Activated naive CD4-positive, alpha-beta T cell treated with anti-CD3 and anti-CD28 coated beads for 36 hours (primary cell): ENCODE data around the gene RHOF. TPM values are rescaled to one million over a fixed set of nuclear protein-coding genes. Genes with fewer than 3 reads are reported as not detected.

ENCODE experiments used
- CTCF ChIA-PET: fragments of 350-600 bp; sonication (Branson Sonifier 250); formaldehyde crosslinking; loops from one replicate; lab custom pipeline; 2021; ENCODE audit warnings: antibody characterized with exemption; lab: Charles Lee
- DNase-seq: peaks from one replicate; pipeline ENCODE4 v3.0.0-alpha.2; 2020
- H3K27ac Mint-ChIP-seq: one replicate; pipeline ENCODE4 v1.8.0; 2021; ENCODE audit warnings: mild to moderate bottlenecking, mixed read lengths
- H3K27me3 Mint-ChIP-seq: one replicate; pipeline ENCODE4 v1.8.0; 2021; ENCODE audit warnings: low read depth, mixed read lengths
- H3K36me3 Mint-ChIP-seq: one replicate; pipeline ENCODE4 v1.8.0; 2021; ENCODE audit warnings: low read depth, mixed read lengths
- H3K4me1 Mint-ChIP-seq: one replicate; pipeline ENCODE4 v1.8.0; 2021; ENCODE audit warnings: low read depth, mixed read lengths
- H3K4me3 Mint-ChIP-seq: one replicate; pipeline ENCODE4 v1.8.0; 2021; ENCODE audit warnings: mild to moderate bottlenecking, moderate library complexity, mixed read lengths
- H3K9me3 Mint-ChIP-seq: one replicate; pipeline ENCODE4 v1.8.0; 2021; ENCODE audit warnings: mixed read lengths
- intact Hi-C: fragments of 100-400 bp; cut with micrococcal nuclease; formaldehyde crosslinking; loops from one replicate; pipeline ENCODE4 v1.15.1; 2023
- total RNA-seq, 2 experiments: library from RNA; stranded (reverse); gene quantifications; one replicate each; pipeline ENCODE4 v1.2.3, GENCODE V29; 2021

Gene RHOF
- total RNA-seq, 2 experiments from 2014 or later, result 64.4 to 67.5 TPM

- Mint-ChIP-seq H3K4me3 (no peak overlapping the region), H3K36me3 (peaks cover 9% of the 10 kb centered on the region), H3K27me3 (no peaks in the 10 kb centered on the region), H3K9me3 (no peaks in the 10 kb centered on the region), H3K4me1 (peaks cover 46% of the 10 kb centered on the region), H3K27ac (peak overlapping the region; percentile 78)
- no peak for DNase-seq
- intact Hi-C loops, result no loop called here
- CTCF ChIA-PET, result interaction anchor here (0.5 to 17.1 kb wide), 8 partner anchors 9 to 299 kb away, joined by 3 to 381 read pairs (median 4); partner anchors contain the start of gene RHOF
Measured at GRCh38 chr12:121778567-121779421, 14.7 kb downstream of the RHOF start.

GRCh38 chr12:121776190-121777098 is 17.0 kb downstream of the RHOF start:
- Mint-ChIP-seq H3K27me3 (no peaks in the 10 kb centered on the region), H3K9me3 (no peaks in the 10 kb centered on the region), H3K4me3 (no peak overlapping the region), H3K4me1 (peaks cover 25% of the 10 kb centered on the region), H3K27ac (peak overlapping the region; percentile 56), H3K36me3 (peaks cover 7% of the 10 kb centered on the region)
- DNase-seq, result peak; percentile 94
- intact Hi-C loops, result loop anchor here (1.0 kb wide), 3 partner anchors 18 to 112 kb away; partner anchors contain the start of gene PSMD9
- CTCF ChIA-PET, result interaction anchor here (0.6 to 17.1 kb wide), 16 partner anchors 9 to 445 kb away, joined by 3 to 381 read pairs (median 4); partner anchors contain the start of gene RHOF

- Mint-ChIP-seq H3K9me3 (no peaks in the 10 kb centered on the region), H3K36me3 (peaks cover 7% of the 10 kb centered on the region), H3K27ac (no peak overlapping the region), H3K4me1 (peaks cover 16% of the 10 kb centered on the region), H3K27me3 (no peaks in the 10 kb centered on the region), H3K4me3 (no peak overlapping the region)
- CTCF ChIA-PET, result interaction anchor here (4.0 to 17.1 kb wide), 3 partner anchors 18 to 76 kb away, joined by 16 to 381 read pairs (median 30); partner anchors contain the start of gene RHOF
- intact Hi-C loops, result no loop called here
- DNase-seq, result no peak
Measured at GRCh38 chr12:121775501-121775900, 18.0 kb downstream of the RHOF start.

- H3K27me3 Mint-ChIP-seq, result no peaks in the 10 kb centered on the region
- intact Hi-C loops, result loop anchor here (5.0 kb wide), 1 partner anchor 308 kb away; no protein-coding TSS in a partner anchor
Measured at GRCh38 chr12:121774968-121775474, 18.5 kb downstream of the RHOF start.

GRCh38 chr12:121773011-121773777 is 20.3 kb downstream of the RHOF start:
- Mint-ChIP-seq H3K27me3 (no peaks in the 10 kb centered on the region), H3K9me3 (no peaks in the 10 kb centered on the region), H3K4me1 (peaks cover 6% of the 10 kb centered on the region), H3K4me3 (no peak overlapping the region), H3K27ac (peak overlapping the region; percentile 61), H3K36me3 (no peaks in the 10 kb centered on the region)
- intact Hi-C loops, result loop anchor here (1.0 to 5.0 kb wide), 3 partner anchors 61 to 306 kb away; partner anchors contain the start of gene TMEM120B
- peak; percentile 83 for DNase-seq
- CTCF ChIA-PET, result interaction anchor here (0.6 to 17.1 kb wide), 26 partner anchors 9 to 1161 kb away, joined by 3 to 381 read pairs (median 4); partner anchors contain the start of genes PSMD9, RHOF and TMEM120B

More at GRCh38 chr12:121774968-121775474, 18.5 kb downstream of the RHOF start:
- peaks cover 12% of the 10 kb centered on the region for H3K4me1 Mint-ChIP-seq
- peaks cover 7% of the 10 kb centered on the region for H3K36me3 Mint-ChIP-seq
- H3K4me3 Mint-ChIP-seq, result no peak overlapping the region
- CTCF ChIA-PET, result interaction anchor here (0.7 to 17.1 kb wide), 7 partner anchors 12 to 113 kb away, joined by 4 to 381 read pairs (median 16); partner anchors contain the start of genes PSMD9, RHOF and TMEM120B
- no peak overlapping the region for H3K27ac Mint-ChIP-seq
- no peaks in the 10 kb centered on the region for H3K9me3 Mint-ChIP-seq
- no peak for DNase-seq

- Mint-ChIP-seq H3K4me1 (peaks cover 3% of the 10 kb centered on the region), H3K27me3 (no peaks in the 10 kb centered on the region), H3K9me3 (no peaks in the 10 kb centered on the region), H3K36me3 (no peaks in the 10 kb centered on the region), H3K4me3 (no peak overlapping the region), H3K27ac (no peak overlapping the region)
- intact Hi-C loops, result loop anchor here (5.0 kb wide), 1 partner anchor 304 kb away; no protein-coding TSS in a partner anchor
- no peak for DNase-seq
- CTCF ChIA-PET, result interaction anchor here (0.7 to 17.1 kb wide), 4 partner anchors 11 to 71 kb away, joined by 3 to 381 read pairs (median 21); partner anchors contain the start of gene RHOF
Measured at GRCh38 chr12:121770813-121771625, 22.5 kb downstream of the RHOF start.

- CTCF ChIA-PET, result interaction anchor here (2.4 kb wide), 1 partner anchor 24 kb away, joined by 12 read pairs; the partner anchor contains the start of gene RHOF
- intact Hi-C loops, result loop anchor here (5.0 kb wide), 1 partner anchor 303 kb away; no protein-coding TSS in a partner anchor
- no peaks in the 10 kb centered on the region for H3K27me3 Mint-ChIP-seq
- no peak overlapping the region for H3K4me3 Mint-ChIP-seq
- no peak overlapping the region for H3K27ac Mint-ChIP-seq
- H3K4me1 Mint-ChIP-seq, result peaks cover 3% of the 10 kb centered on the region
- H3K9me3 Mint-ChIP-seq, result no peaks in the 10 kb centered on the region
- H3K36me3 Mint-ChIP-seq, result no peaks in the 10 kb centered on the region
- no peak for DNase-seq
Measured at GRCh38 chr12:121770388-121770787, 23.1 kb downstream of the RHOF start.

- H3K4me1 Mint-ChIP-seq, result peaks cover 3% of the 10 kb centered on the region
- no peaks in the 10 kb centered on the region for H3K9me3 Mint-ChIP-seq
- no peak for DNase-seq
- no peaks in the 10 kb centered on the region for H3K36me3 Mint-ChIP-seq
- intact Hi-C loops, result loop anchor here (5.0 kb wide), 1 partner anchor 303 kb away; no protein-coding TSS in a partner anchor
- no peaks in the 10 kb centered on the region for H3K27me3 Mint-ChIP-seq
- H3K4me3 Mint-ChIP-seq, result no peak overlapping the region
- CTCF ChIA-PET, result interaction anchor here (0.6 to 2.4 kb wide), 2 partner anchors 25 to 74 kb away, joined by 4 to 12 read pairs; partner anchors contain the start of gene RHOF
- no peak overlapping the region for H3K27ac Mint-ChIP-seq
Measured at GRCh38 chr12:121769831-121770301, 23.6 kb downstream of the RHOF start.

- CTCF ChIA-PET, result interaction anchor here (0.6 to 2.4 kb wide), 3 partner anchors 25 to 76 kb away, joined by 3 to 12 read pairs (median 4); partner anchors contain the start of gene RHOF
- intact Hi-C loops, result no loop called here
- H3K36me3 Mint-ChIP-seq, result no peaks in the 10 kb centered on the region
- no peak overlapping the region for H3K27ac Mint-ChIP-seq
- no peaks in the 10 kb centered on the region for H3K27me3 Mint-ChIP-seq
- H3K4me1 Mint-ChIP-seq, result peaks cover 3% of the 10 kb centered on the region
- no peak for DNase-seq
- no peaks in the 10 kb centered on the region for H3K9me3 Mint-ChIP-seq
- H3K4me3 Mint-ChIP-seq, result no peak overlapping the region
Measured at GRCh38 chr12:121769297-121769830, 24.1 kb downstream of the RHOF start.

GRCh38 chr12:121767525-121768016 is 25.9 kb downstream of the RHOF start:
- Mint-ChIP-seq H3K4me3 (no peak overlapping the region), H3K27me3 (no peaks in the 10 kb centered on the region), H3K27ac (no peak overlapping the region), H3K9me3 (no peaks in the 10 kb centered on the region), H3K4me1 (no peaks in the 10 kb centered on the region), H3K36me3 (peaks cover 3% of the 10 kb centered on the region)
- CTCF ChIA-PET, result interaction anchor here (0.8 to 1.6 kb wide), 2 partner anchors 26 to 74 kb away, joined by 4 to 8 read pairs; partner anchors contain the start of gene RHOF
- DNase-seq, result no peak
- intact Hi-C loops, result no loop called here
